NCI-H2196 treated with DMSO at 0.1 percent for 48 hours (cell line): ENCODE results near the gene NKAPD1.
A peak's percentile ranks its signal among the peaks of the same experiment; 100 is the strongest.
"Not testable (repeated sequence)": the region's sequence is repeated elsewhere in the genome, so short reads cannot be mapped to it uniquely, and the experiment has no call there.

Source experiments
- DNase-seq: peaks from one replicate; lab custom pipeline; 2025; ENCODE audit not compliant: unreplicated experiment; lab: John Stamatoyannopoulos, UW

NKAPD1 gene

DNA sequence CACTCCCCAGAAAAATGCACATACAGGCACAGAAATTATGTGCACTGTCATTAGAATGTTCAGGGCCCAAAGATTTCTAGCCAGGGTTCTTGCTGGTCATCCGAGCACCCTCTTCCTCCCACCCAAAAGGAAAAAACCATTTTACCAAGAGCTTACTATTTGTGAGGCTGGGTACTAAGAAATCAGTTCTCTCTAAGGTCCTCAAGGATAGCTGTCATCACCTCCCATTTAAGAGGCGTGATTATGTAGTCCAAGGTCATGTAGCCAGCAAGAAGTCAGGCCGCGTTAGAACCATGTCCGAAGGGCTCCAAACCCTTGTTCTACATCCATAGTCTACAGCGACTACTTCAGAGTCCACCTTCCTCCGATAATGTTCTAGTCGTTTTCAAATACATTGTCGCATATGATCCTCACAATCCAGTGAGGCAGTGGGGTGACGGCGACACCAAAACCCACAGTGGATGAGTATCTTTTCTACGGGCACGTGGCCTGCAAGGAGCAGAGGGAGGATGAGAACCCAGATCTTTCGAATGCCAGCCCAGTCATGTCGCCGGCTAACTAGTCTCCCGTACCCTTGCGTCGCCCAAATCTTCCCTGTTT is 11.8 kb downstream of the NKAPD1 start:
- DNase-seq = no peak

DNA sequence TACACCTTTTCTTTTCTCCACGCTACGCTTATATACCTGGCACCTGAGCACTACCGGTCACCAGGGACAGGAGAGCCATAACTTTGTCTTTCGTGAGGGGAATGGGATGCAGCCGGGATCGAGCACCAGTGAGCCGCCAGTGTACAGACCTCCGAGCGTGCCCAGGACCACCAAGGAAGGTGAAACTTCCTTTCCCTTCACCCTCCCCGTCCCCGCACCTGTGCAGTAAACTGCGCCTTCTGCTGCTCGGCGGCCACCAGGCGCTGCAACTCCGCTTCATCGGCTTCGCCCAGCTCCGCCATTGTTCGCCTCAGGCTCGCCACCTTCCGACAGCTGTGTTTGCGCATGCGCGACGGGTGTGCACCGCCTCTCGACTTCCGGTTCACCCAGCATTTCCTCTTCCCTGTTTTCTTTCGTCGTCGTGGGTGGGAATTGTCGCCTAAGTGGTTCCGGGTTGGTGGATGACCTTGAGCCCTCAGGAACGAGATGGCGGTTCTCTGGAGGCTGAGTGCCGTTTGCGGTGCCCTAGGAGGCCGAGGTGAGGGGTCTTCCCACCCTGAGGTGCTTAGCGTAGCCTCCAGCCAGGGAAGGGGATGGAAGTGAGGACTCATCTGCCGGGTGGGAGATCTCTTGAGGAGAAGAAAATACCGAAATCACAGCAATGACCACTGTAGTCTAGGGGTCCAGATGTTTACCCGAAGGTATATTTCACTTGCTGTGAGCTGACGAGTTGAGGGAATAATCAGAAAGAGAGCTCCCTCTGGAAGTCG is 12.5 kb downstream of the NKAPD1 start, which contains the start of the genes SDHD and TIMM8B:
Gene SDHD, plus strand, starts transcription at position 452 of the 770 bp plus-strand sequence. Its CDS starts 35 bp downstream, at position 487.
Gene TIMM8B, minus strand, starts transcription at position 335 of the 770 bp plus-strand sequence. Its CDS starts 33 bp downstream, at position 302.
- peak; percentile 95 for DNase-seq

DNA sequence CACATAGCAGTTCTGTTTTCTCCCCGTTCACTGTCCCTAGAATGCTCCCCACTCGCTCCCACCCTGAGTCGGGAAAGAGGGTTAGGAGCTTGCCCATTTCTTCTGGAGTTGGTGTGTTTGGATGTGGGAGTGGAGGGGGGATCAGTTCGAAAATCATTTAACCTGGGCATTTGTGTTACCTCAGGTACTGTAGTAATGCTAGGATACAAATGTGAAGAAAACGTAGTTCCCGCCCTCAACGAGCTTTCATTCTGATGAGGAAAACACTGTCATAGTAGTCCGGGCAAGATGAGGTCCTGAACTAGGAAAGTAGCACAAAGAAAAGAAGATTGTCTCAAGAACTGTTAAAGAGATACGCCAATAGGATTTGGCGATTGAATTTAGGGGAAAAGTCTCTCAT is 13.1 kb downstream of the NKAPD1 start:
- no peak for DNase-seq

GRCh38 chr11:112095302-112095701 is 21.2 kb downstream of the NKAPD1 start:
- not testable (repeated sequence) for DNase-seq

- DNase-seq = no peak
Measured at GRCh38 chr11:112096194-112096593, 22.1 kb downstream of the NKAPD1 start.

DNA sequence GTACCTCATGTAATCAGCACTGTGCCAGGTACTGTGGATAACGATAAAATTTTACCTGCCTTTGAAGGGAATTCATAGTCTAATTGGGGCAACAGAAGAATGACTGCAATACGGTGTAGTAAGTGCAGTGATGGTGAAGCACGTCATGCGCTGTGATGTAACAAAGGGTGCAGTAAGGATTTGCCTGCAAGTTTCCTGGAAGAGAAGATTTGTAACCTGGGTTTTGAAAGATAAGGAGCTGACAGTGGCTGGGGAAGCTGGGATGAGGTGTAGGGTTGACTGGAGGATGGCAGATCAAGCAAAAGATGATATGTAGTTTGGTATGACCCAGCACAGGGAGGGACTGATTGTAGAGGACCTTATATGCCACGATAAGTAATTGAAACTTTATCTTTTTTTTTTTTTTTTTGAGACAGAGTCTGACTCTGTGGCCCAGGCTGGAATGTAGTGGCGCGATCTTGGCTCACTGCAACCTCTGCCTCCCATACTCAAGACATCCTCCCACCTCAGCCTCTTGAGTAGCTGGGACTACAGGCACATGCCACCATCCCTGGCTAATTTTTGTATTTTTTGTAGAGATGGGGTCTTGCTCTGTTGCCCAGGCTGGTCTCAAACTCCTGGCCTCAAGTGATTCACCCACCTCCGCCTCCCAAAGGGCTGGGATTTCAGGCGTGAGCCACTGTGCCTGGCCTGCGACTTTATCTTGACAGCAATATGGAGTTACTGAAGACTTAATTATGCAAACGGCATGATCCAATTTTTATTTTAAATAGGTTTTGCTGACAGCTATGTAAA is 23.8 kb downstream of the NKAPD1 start:
- DNase-seq = no peak

DNA sequence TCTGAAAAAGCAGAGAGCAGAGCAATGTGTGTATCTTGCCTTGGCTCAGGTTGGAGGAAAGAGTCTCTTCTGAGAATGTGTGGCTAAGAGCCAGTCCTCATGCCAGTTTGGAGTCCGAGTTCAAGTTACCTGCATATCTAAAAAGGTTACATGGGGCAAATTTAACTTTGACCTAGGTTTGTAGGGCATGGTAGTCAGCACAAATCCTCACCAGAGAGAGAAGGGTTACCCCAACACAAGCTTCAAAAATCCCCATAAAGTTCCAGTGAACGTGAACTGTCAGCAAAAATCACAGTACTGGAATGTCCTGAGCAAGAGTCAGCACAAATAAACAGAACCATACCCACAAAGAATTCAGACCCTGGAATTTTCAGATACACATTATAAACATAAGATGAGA is 26.4 kb downstream of the NKAPD1 start:
- no peak for DNase-seq

- no peak for DNase-seq
Measured at GRCh38 chr11:112103446-112103845, 29.3 kb downstream of the NKAPD1 start.

DNA sequence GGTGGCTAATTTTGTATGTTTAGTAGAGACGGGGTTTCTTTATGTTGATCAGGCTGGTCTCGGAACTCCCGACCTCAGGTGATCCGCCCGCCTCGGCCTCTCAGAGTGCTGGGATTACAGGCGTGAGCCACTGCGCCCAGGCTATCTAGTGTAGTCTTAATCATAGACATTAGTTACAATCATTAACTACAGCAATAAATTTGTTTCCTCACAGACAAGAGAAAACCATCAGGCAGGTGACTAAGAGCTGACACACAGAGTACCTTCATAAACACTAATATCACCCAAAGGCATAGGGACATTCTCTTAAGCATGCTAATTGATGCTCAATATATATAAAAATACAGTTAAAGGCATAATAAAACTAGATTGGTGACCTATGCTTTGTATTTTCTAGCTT is 32.0 kb downstream of the NKAPD1 start:
- DNase-seq = no peak

- peak; percentile 48 for DNase-seq
Measured at GRCh38 chr11:112113539-112114457, 39.7 kb downstream of the NKAPD1 start.

DNA sequence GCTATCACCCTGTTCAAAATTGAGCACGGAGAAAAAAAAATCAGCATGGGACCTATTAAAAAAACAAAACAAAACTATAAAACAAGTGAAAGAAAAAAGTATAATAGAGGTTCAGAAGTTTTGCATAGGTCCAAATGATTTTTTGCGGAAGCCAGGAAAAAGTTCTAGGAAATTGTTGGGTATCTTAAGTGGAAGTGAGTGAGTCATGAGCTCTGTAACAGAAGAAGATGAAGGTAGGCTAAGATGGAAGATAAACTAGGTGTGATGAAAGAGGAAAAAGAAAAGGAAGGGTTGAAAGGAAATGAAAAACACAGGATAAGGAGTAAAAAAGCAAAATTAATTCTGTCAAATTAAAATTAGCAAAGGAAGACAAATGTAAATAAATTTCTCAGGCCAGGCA is 40.4 kb downstream of the NKAPD1 start:
- no peak for DNase-seq

GRCh38 chr11:112115386-112115785 is 41.3 kb downstream of the NKAPD1 start:
- DNase-seq = no peak

DNA sequence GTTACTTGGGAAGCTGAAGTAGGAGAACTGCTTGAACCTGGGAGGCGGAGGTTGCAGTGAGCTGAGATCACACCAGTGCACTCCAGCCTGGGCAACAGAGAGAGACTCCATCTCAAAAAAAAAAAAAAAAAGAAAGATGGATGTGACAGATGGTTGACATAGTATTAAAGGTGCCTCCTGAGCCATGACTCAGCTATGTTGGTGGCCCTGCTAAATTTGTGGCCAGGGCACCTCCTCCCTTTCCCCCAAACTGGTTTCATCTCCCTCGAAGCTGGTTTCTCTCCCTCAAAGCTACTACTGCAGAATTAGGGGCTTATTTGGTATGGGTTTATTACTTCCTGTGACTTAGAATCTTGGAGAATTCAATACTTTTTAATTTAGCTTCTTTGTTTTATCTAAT is 44.1 kb downstream of the NKAPD1 start:
- no peak for DNase-seq

- no peak for DNase-seq
Measured at GRCh38 chr11:112121981-112122615, 48.0 kb downstream of the NKAPD1 start.

DNA sequence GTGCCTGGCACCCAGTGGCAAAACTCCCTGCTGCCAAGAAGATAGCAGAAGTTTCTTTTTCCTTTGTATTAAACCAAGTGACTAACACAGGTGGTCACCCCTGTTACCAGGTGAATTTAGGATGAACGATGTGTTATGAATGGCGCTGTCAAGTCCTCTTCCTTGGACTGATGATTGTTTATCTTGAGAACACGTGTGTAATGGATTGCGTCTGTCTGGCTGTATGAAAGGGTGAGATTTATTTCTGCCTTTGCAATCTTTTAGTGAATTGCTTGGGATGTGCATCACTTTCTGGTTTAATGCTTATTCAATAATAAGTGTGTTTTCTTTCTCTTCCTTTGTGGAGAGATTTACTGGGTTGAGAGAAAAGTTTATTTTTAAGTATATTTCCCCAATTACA is 49.0 kb downstream of the NKAPD1 start:
- no peak for DNase-seq

DNA sequence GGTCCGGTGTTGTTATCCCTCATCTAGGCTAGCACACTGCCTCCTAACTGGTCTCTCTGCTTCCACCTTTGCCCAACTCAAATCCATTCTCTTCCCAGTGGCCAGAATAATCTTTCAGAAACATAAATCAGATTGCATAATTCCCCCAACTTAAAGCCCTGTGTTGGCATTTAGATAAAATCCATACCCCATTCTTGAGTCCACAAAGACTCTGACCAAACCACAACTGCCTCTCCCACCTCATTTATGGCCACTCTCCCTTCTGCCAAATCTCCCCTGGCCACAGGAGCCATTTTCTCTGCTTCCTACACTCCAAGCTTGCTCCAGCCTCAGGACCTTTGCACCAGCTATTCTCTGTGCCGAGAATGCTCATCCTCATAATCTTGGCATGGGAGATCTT is 53.0 kb downstream of the NKAPD1 start:
- no peak for DNase-seq

DNA sequence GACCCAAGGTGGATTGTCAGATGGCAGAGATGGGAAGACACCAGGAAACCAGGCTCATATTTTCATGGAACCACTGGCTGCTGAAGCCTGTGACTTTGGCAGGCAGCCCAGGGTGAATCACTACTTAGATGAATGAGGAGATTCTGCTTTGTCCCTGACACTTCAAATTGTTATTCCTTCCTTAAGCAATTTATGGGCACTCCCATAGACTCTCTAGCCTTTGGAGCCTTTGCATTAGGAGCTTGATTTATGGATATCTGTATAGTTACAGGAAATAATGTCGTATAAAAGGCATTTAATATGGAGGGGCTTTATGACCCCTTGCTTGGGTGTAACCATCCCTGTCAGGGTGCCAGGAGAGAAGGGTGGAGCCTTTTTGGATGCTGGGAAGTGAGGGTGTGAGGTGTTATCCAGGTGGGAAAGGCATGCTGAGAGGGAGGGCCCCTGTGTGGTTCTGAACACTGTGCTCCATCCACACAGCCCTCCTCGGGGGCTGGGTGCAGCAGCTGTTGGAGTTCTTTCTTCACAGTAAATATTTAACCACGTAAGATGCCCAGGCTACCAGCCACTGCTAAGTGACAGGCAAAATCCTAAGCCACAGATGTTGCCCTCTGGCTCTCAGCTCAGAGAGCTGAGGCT is 54.5 kb downstream of the NKAPD1 start:
- peak; percentile 51 for DNase-seq

DNA sequence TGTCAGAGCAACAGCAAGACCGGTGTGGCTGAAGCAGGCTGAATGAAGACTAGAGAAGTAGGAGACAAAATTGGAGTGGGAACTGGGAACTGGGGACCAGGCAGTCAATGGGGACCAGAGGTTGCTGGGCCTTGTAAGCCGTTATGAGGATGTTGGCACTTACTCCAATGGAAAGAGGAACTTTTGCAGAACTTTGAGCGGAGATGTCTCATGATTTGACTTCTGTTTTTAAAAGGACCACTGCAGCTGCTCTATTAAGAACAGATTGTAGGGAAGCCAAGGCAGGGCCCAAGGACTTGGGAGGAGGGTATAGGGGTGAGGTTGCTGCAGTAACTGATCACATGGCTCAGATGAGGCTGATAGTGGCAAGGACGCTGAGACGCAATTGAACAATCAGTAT is 55.6 kb downstream of the NKAPD1 start:
- no peak for DNase-seq

- DNase-seq = no peak
Measured at GRCh38 chr11:112132737-112133136, 58.6 kb downstream of the NKAPD1 start.

DNA sequence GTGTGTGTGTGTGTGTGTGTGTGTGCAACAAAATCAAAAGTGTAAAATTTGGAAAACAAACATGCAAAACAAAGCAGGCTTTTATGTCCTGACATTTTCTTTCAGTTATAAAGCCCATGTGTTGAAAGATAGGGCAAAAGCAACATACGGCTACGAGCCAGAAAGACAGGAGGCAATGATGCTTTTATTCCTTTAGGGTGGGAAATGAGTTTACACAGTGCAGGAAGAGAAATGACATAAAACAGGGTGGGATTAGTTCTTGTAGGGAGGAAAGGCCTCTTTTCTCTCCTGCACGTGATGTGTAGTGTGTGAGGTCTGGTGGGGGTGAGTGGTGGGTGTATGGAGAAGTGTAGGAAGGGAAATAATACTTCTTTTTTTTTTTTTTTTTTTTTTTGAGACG is 60.4 kb downstream of the NKAPD1 start:
- no peak for DNase-seq
